ENCODE results near the gene CELSR1. TPM values are rescaled to one million over a fixed set of nuclear protein-coding genes. Genes with fewer than 3 reads are reported as not detected.
"Not testable (repeated sequence)": the region's sequence is repeated elsewhere in the genome, so short reads cannot be mapped to it uniquely, and the experiment has no call there.

The CELSR1 gene
- total RNA-seq, 1 donor from 2014 or later, result 7.7 TPM

GRCh38 chr22:46315976-46316375, 221.4 kb downstream of the CELSR1 start:
- H3K27ac Mint-ChIP-seq (ENCODE audit: unreplicated experiment), result no peak overlapping the region
- H3K27me3 Mint-ChIP-seq (ENCODE audit: unreplicated experiment), result peaks cover 4% of the 10 kb centered on the region
- no peak for TF ChIP-seq CTCF (IDR thresholded peaks at IDR 0.05; ENCODE audit: unreplicated experiment)
- no peaks in the 10 kb centered on the region for H3K4me1 Mint-ChIP-seq (ENCODE audit: unreplicated experiment)
- no peak for DNase-seq (ENCODE audit: low spot score)
- no peaks in the 10 kb centered on the region for H3K9me3 Mint-ChIP-seq (ENCODE audit: unreplicated experiment)
- peaks cover 6% of the 10 kb centered on the region for H3K36me3 Mint-ChIP-seq (ENCODE audit: low read depth, unreplicated experiment)
- no peak overlapping the region for H3K4me3 Mint-ChIP-seq (ENCODE audit: unreplicated experiment)

DNA sequence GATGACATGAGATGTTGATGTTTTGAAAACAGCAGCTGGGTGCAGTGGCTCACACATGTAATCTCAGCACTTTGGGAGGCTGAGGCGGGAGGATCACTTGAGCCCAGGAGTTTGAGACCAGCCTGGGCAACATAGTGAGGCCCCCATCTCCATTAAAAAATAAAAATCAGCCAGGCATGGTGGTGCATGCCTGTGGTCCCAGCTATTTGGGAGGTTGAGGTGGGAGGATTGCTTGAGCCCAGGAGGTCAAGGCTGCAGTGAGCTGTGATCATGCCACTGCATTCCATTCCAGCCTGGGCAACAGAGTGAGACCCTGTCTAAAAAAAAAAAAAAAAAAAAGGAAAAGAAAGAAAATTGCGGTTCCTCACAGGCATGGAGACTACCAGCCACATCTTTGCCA, 224.6 kb downstream of the CELSR1 start:
- DNase-seq (ENCODE audit: low spot score); H3K9me3 Mint-ChIP-seq (ENCODE audit: unreplicated experiment); H3K4me3 Mint-ChIP-seq (ENCODE audit: unreplicated experiment); H3K27me3 Mint-ChIP-seq (ENCODE audit: unreplicated experiment); H3K27ac Mint-ChIP-seq (ENCODE audit: unreplicated experiment); H3K4me1 Mint-ChIP-seq (ENCODE audit: unreplicated experiment); H3K36me3 Mint-ChIP-seq (ENCODE audit: low read depth, unreplicated experiment): not testable (repeated sequence)

DNA sequence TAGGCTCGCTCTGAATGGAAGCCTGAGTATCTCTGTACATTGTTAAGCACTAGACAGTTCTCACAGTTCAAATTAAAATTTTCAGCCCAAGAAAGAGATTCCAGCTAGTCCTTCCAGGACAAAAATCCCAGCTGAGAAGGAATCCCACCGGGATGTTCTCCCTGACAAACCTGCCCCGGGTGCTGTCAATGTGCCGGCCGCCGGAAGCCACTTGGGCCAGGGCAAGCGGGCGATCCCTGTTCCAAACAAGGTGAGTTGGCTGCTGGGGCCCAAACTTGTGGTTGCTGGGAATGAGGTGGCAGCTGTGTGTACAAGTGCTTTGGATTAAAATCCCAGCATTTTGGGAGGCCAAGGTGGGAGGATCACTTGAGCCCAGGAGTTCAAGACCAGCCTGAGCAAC, 225.4 kb downstream of the CELSR1 start:
- no peaks in the 10 kb centered on the region for H3K4me1 Mint-ChIP-seq (ENCODE audit: unreplicated experiment)
- no peak for DNase-seq (ENCODE audit: low spot score)
- H3K27me3 Mint-ChIP-seq (ENCODE audit: unreplicated experiment), result peaks cover 2% of the 10 kb centered on the region
- no peak overlapping the region for H3K27ac Mint-ChIP-seq (ENCODE audit: unreplicated experiment)
- H3K4me3 Mint-ChIP-seq (ENCODE audit: unreplicated experiment), result no peak overlapping the region
- H3K9me3 Mint-ChIP-seq (ENCODE audit: unreplicated experiment), result no peaks in the 10 kb centered on the region
- no peak for TF ChIP-seq CTCF (IDR thresholded peaks at IDR 0.05; ENCODE audit: unreplicated experiment)
- no peaks in the 10 kb centered on the region for H3K36me3 Mint-ChIP-seq (ENCODE audit: low read depth, unreplicated experiment)

Other genes starting within 250 kb of the CELSR1 start
- 8.2 TPM for gene GTSE1, start 240.8 kb downstream of the CELSR1 start, total RNA-seq (ENCODE audit: unreplicated experiment)
- gene TRMU, start 201.9 kb downstream of the CELSR1 start, total RNA-seq (ENCODE audit: unreplicated experiment), result 41.5 TPM
- 42.7 TPM for gene GRAMD4, start 82.8 kb upstream of the CELSR1 start, total RNA-seq (ENCODE audit: unreplicated experiment)
- 57.7 TPM for gene CERK, start 200.6 kb upstream of the CELSR1 start, total RNA-seq (ENCODE audit: unreplicated experiment)
- gene TBC1D22A, start 225.0 kb upstream of the CELSR1 start, total RNA-seq (ENCODE audit: unreplicated experiment), result 25.3 TPM

All from endothelial cell (in vitro differentiated cells).